T-helper 2 cell (primary cell): ENCODE measurements around the gene CDH10.

Source experiments
- DNase-seq, 5 experiments: peaks; one replicate each; pipeline versions ENCODE4 v3.0.0 to v3.0.0-alpha.2; 2012 to 2022

CDH10 gene

DNA sequence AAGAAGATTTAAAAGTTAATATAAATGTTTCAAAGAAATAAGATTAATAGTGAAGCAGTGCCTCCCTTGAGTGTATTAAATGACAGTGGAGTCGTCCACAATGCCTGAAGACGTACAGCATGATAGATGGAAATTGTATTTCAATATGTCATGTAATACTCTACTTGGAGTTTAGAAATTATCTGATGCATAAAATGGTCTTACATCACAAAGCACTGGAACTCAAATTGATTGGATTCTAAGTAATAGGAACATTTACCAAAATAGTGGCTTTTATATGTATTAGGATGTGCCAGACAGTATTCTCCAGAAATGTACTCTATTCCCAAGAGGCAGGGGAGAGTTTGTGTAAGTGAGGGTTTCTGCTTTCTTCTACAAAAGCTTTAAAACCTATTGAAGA lies 49.4 kb downstream of the CDH10 start:
- no peak for DNase-seq

DNA sequence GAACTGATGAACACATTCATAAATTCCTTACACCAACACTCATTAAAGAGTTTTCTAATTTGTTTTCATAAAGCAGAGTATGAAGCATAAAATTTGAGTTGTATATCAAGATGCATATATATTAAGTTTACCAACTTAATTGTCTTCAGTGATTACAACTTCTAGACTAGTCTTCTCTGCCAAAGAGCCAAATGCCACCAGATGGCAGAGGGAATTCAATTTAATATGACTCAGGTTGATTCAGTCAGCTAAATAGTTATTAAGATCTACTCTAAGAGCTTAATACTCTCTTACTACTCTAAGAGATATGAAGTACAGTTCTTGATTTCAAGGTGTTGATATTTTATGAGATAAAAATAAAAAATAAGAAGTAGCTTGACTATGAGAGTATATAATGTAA lies 53.4 kb downstream of the CDH10 start:
- DNase-seq: no peak

- DNase-seq: no peak
Observed at GRCh38 chr5:24589566-24589965, 55.2 kb downstream of the CDH10 start.

DNA sequence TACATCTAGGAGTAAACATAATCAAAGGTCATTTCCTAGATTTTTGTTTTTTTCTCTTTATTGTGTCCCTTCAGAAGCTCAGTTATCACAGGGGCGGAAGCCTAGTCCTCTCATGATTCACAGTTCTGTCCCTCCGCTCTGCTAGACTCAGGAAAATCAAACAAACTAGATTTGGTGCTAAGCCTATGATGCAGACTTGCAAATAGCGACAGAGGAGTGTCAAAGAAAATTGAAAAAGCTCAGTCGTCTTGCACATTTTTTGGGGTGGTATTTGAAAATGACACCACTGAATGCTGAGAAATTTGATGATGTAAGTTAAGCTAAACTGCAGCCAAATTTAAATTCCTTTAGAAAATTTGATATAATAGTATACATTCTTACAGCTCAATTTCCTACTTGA lies 59.0 kb downstream of the CDH10 start:
- no peak for DNase-seq

GRCh38 chr5:24571302-24571701 lies 73.5 kb downstream of the CDH10 start:
- DNase-seq: no peak

DNA sequence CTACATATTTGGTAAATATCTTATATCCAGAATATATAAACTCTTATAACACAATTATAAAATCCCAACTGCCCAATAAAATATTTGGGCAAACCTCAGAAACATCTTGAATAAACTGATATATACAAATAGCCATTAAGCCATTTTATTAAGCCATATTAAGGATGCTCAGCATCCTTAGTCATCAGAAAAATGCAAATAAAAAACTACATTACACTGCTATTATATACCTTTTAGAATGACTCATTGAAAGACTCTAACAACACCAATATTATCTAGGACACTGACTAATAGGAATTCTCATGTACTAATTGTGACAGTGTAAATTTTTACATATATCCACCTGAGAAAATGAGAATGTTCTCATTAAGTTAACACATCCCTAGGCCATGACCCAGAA lies 77.8 kb downstream of the CDH10 start:
- no peak for DNase-seq

GRCh38 chr5:24555229-24555628 lies 89.5 kb downstream of the CDH10 start:
- DNase-seq: no peak

DNA sequence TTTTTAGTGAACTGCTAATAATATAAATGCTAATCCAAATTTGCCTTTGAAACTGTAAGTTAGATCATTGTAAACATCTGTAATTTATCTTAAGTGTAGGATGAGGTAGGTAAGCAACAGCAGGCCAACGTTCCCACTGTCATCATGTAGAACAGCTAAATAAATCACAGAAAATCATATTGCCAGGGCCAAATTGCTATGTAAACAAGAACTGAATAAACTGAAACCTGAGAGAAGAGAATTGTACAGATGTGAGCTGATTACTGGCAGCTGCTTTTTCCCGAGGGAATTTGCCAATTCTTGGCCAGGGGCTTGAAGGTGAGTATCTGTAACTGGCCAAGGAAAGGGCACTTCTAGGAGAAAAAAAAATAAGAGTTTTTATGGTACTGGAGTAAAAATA lies 97.6 kb downstream of the CDH10 start:
- DNase-seq: no peak

- DNase-seq: no peak
Observed at GRCh38 chr5:24539613-24540012, 105.2 kb downstream of the CDH10 start.

DNA sequence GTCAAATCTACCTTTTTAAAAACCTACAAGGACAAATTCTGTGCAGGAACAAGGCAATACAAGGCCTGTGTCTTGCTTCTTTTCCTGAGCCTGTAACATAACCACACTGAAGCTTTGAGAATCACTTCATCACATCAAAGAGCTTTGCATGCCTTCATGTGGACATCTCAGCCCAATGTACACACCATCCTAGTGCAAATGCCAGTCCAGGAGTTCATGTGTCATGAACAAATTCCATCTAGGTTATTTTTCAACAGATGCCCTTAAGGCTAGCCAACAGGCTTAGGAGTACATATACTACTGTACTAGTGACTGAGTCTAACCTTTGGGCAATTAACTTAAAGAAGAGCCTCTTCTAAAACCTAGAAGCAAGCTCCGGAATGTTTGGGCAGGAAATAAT lies 106.4 kb downstream of the CDH10 start:
- no peak for DNase-seq

DNA sequence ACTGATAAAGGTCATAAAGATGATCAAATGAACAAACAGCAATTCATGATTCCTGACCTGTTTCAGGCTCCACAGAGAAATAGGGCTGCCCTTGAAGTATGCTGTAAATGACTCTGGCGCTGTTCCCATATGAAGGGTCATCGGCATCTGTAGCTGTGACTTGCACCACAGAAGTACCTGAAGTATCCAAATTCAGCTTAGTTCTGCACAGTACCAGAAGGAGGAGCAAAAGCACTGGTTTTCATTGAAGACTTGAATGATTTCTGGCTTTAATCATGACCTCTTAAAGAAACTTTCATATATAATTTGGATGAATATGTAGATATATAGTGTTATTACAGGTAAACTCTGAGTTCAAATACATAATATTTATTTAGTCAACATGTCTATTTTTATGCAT lies 109.1 kb downstream of the CDH10 start:
- no peak for DNase-seq

DNA sequence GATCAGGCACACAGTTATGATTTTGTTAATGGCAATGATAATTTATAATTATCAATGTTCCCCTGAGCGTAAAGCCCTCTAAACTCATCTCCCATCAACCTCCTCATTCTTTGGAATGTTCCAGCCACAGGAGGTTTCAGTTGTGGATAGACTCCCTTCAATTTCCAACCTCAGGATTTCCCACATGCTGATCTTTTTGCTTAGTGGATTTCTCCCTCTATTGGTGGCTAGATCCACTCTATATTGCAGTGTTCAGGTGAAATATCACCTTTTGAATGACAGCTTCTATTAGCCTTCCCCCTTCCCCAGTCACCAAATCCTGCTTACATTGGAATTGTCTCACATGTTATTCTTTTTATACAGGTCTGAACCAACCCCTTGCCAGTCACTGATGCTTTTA lies 113.9 kb downstream of the CDH10 start:
- DNase-seq: no peak

- DNase-seq: no peak
Observed at GRCh38 chr5:24525414-24525813, 119.4 kb downstream of the CDH10 start.

- DNase-seq: no peak
Observed at GRCh38 chr5:24512423-24512822, 132.4 kb downstream of the CDH10 start.

- DNase-seq: no peak
Observed at GRCh38 chr5:24510523-24510988, 134.2 kb downstream of the CDH10 start.

DNA sequence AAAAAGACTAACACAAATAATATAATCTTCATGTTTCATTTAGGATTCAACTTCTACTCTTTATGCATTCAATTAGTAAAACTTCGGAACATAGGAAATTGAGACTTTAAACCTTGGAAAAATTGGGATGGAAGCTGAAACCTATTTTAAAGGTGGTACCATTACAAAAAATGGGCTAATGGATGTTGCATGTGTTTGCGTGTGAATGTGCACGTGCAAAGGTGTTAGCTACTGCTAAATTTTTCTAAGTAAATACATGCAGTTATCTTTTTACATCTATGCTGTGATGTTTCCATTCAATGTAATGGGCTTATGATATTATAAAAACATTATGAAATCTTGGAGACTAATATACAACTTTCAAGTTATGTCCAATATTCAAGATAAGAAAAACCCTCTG lies 134.8 kb downstream of the CDH10 start:
- DNase-seq: no peak

GRCh38 chr5:24505258-24505657 lies 139.5 kb downstream of the CDH10 start:
- no peak for DNase-seq

DNA sequence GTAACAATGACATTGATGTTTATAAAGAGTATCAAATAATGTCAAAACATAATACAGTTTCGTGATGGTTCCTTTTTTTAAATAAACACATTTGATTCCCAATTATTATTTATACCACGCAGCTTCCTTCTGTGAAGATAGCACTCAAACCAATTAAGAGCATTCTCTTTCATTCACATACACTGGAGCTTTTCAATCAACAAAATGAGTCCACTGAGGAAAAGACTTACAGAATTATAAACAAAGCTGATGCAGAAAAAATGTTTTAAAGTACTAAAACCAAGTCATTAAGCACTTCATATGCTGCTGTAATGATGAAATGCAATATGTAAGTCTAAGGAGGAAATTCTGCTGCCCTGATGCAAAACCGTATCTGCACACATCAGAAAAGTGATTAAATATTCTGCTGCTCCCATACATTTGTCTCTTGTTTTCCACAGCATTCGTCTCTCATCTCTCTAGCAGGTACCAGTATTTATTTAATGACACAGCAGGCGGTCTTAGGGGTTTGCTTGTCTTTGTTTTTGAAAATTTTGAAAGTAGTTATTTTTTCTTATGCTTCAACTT lies 147.1 kb downstream of the CDH10 start:
- no peak for DNase-seq

DNA sequence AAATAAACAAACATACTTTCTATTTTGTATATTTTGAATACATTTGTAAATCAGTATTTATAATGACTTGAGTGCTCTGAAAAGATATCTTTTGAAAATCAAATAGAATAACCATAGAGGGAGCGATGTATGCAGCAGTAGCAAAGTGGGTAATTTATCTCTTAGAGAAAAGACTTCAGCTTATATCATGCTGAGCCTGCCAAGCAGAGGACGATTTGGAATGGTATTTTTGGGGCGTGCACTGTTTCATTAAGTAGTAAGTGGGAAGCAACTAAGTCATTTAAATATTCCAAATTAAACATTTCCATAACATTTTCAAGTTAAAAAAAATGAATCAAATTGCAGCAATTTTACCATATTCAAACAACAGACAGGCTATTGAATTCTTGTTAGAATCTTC lies 147.6 kb downstream of the CDH10 start:
- no peak for DNase-seq

DNA sequence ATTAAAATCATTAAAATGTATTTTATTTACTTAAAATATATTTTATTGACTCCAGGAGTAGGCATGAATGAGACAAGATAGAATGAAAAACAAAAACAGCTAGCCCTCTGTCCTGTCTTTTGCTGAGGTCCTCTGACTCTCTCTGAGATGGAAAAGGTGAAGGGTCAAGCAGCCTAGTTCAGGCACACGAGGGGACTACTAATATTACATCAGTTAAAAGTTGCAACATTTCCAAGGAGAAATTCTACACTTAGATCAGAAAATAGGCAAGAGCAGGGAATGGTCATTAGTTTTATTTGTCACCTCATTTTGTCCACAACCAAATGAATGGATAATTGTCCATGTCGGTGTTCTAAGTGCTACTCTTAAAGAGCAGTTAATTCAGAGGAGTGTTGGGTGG lies 148.5 kb downstream of the CDH10 start:
- DNase-seq: no peak

DNA sequence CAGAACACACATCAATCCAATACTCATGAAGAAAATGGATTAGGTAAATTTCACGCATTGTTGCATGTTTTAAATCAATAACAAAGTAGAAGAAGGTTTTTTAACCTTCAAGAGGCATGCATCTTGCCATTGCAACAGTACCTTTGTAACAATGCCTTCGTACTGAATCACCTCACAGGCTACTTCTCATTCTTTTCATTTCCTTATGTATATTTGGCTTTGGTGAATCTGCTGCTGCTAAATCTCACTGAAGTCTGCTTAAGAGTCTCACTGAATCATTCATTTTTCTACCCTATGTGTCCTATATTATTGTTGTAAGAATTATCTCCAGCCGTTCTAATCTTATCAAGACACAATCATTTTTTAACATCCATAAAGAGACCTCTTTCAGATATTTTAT lies 152.5 kb downstream of the CDH10 start:
- DNase-seq: no peak

- DNase-seq: no peak
Observed at GRCh38 chr5:24491490-24491889, 153.3 kb downstream of the CDH10 start.

- DNase-seq: no peak
Observed at GRCh38 chr5:24487368-24488229, 157.2 kb downstream of the CDH10 start.

DNA sequence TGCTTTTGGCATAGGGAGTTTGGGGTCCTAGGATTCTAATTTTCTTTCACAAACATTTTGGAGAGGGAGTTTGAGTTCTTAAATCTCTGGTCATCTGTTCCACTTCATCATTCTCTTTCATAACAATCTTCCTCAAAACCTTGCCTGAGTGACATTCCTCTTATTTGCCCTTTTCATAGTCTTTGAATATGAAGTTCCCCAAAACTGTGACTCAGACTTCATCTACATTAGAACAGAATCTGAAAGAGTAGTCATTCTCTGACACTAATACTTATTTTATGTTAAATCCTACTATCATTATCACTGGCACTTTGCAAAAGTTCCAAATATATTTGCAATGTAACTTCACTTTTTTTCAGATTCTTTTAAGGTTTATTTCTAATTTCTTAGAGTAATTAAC lies 163.8 kb downstream of the CDH10 start:
- DNase-seq: no peak

GRCh38 chr5:24477958-24478357 lies 166.8 kb downstream of the CDH10 start:
- no peak for DNase-seq
